ENCODE measurements around the gene SPARCL1.

DNA sequence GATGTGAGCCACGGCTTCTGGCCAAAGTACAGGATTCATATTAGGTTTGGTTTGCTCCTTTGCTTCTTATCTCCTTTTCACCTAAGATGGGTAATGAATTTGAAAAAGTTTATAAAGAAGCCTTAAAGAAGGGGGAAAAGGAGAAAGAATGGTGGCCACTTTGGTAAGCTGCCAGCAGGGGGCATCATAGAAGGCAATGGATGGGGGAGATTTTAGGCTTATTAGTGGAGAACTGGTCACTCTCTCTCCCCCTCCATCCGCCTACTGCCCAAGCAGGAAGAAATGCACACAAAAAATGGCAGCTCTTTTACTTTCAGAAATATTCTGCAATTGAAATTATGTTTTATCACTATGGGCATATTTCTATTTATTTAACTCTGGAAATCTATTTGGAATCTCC is 32.0 kb downstream of the SPARCL1 start:
- TF ChIP-seq JUN (CRISPR knock-in tag; IDR thresholded peaks at IDR 0.05) (no peak), ZNF263 (CRISPR knock-in tag; IDR thresholded peaks at IDR 0.05; ENCODE audit: low read depth) (no peak), TEAD1 (CRISPR knock-in tag; IDR thresholded peaks at IDR 0.05) (no peak)
- TF ChIP-seq, protein P1, sequence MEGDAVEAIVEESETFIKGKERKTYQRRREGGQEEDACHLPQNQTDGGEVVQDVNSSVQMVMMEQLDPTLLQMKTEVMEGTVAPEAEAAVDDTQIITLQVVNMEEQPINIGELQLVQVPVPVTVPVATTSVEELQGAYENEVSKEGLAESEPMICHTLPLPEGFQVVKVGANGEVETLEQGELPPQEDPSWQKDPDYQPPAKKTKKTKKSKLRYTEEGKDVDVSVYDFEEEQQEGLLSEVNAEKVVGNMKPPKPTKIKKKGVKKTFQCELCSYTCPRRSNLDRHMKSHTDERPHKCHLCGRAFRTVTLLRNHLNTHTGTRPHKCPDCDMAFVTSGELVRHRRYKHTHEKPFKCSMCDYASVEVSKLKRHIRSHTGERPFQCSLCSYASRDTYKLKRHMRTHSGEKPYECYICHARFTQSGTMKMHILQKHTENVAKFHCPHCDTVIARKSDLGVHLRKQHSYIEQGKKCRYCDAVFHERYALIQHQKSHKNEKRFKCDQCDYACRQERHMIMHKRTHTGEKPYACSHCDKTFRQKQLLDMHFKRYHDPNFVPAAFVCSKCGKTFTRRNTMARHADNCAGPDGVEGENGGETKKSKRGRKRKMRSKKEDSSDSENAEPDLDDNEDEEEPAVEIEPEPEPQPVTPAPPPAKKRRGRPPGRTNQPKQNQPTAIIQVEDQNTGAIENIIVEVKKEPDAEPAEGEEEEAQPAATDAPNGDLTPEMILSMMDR (IDR thresholded peaks at IDR 0.05), result 0 out of 2 replicates have a peak, but pooled peaks have one; percentile 65
- TF ChIP-seq, protein P2, sequence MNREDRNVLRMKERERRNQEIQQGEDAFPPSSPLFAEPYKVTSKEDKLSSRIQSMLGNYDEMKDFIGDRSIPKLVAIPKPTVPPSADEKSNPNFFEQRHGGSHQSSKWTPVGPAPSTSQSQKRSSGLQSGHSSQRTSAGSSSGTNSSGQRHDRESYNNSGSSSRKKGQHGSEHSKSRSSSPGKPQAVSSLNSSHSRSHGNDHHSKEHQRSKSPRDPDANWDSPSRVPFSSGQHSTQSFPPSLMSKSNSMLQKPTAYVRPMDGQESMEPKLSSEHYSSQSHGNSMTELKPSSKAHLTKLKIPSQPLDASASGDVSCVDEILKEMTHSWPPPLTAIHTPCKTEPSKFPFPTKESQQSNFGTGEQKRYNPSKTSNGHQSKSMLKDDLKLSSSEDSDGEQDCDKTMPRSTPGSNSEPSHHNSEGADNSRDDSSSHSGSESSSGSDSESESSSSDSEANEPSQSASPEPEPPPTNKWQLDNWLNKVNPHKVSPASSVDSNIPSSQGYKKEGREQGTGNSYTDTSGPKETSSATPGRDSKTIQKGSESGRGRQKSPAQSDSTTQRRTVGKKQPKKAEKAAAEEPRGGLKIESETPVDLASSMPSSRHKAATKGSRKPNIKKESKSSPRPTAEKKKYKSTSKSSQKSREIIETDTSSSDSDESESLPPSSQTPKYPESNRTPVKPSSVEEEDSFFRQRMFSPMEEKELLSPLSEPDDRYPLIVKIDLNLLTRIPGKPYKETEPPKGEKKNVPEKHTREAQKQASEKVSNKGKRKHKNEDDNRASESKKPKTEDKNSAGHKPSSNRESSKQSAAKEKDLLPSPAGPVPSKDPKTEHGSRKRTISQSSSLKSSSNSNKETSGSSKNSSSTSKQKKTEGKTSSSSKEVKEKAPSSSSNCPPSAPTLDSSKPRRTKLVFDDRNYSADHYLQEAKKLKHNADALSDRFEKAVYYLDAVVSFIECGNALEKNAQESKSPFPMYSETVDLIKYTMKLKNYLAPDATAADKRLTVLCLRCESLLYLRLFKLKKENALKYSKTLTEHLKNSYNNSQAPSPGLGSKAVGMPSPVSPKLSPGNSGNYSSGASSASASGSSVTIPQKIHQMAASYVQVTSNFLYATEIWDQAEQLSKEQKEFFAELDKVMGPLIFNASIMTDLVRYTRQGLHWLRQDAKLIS (CRISPR knock-in tag; IDR thresholded peaks at IDR 0.05; ENCODE audit: borderline replicate concordance), result no peak
- TF ChIP-seq, protein P3, sequence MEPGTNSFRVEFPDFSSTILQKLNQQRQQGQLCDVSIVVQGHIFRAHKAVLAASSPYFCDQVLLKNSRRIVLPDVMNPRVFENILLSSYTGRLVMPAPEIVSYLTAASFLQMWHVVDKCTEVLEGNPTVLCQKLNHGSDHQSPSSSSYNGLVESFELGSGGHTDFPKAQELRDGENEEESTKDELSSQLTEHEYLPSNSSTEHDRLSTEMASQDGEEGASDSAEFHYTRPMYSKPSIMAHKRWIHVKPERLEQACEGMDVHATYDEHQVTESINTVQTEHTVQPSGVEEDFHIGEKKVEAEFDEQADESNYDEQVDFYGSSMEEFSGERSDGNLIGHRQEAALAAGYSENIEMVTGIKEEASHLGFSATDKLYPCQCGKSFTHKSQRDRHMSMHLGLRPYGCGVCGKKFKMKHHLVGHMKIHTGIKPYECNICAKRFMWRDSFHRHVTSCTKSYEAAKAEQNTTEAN (CRISPR knock-in tag; IDR thresholded peaks at IDR 0.05), result no peak
- TF ChIP-seq, protein P4, sequence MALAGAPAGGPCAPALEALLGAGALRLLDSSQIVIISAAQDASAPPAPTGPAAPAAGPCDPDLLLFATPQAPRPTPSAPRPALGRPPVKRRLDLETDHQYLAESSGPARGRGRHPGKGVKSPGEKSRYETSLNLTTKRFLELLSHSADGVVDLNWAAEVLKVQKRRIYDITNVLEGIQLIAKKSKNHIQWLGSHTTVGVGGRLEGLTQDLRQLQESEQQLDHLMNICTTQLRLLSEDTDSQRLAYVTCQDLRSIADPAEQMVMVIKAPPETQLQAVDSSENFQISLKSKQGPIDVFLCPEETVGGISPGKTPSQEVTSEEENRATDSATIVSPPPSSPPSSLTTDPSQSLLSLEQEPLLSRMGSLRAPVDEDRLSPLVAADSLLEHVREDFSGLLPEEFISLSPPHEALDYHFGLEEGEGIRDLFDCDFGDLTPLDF (CRISPR knock-in tag; IDR thresholded peaks at IDR 0.05), result no peak
